DND-41 (cell line): ENCODE results near the gene PSMG1.

ENCODE experiments used
- CTCF ChIP-seq: IDR thresholded peaks from 2 replicates; pipeline ENCODE4 v1.5.1; 2012; ENCODE audit warnings: borderline replicate concordance, low read length, moderate library complexity, mild to moderate bottlenecking; ENCODE audit not compliant: poor library complexity, severe bottlenecking; ENCODE audit errors: extremely low read depth
- EZH2 ChIP-seq: IDR thresholded peaks from 3 replicates; pipeline ENCODE4 v1.6.1; 2012; ENCODE audit warnings: borderline replicate concordance, low read depth, mild to moderate bottlenecking, moderate library complexity, low read length, inconsistent platforms; ENCODE audit not compliant: severe bottlenecking

GRCh38 chr21:39142972-39143371 lies 40.3 kb downstream of the PSMG1 start:
- TF ChIP-seq CTCF (no peak), EZH2 (no peak)
